ENCODE measurements around the gene RTN4IP1. TPM values are rescaled to one million over a fixed set of nuclear protein-coding genes. Genes with fewer than 3 reads are reported as not detected.
"Not testable (repeated sequence)": the region's sequence is repeated elsewhere in the genome, so short reads cannot be mapped to it uniquely, and the experiment has no call there.

Gene RTN4IP1
- total RNA-seq, 1 donor, result 3.8 TPM

GRCh38 chr6:106629859-106630163, 513 bp upstream of the RTN4IP1 start:
- no peak for DNase-seq (ENCODE audit: low read depth in 2 of 3, low spot score in 2 of 3)

GRCh38 chr6:106628658-106629102, 618 bp downstream of the RTN4IP1 start:
- DNase-seq (ENCODE audit: low read depth in 2 of 3, low spot score in 2 of 3), result no peak

- DNase-seq (ENCODE audit: low read depth in 2 of 3, low spot score in 2 of 3), result not testable (repeated sequence)
These were observed 1.5 kb downstream of the RTN4IP1 start for GRCh38 chr6:106627760-106628159.

GRCh38 chr6:106626485-106626884, 2.8 kb downstream of the RTN4IP1 start:
- no peak for DNase-seq (ENCODE audit: low read depth in 2 of 3, low spot score in 2 of 3)

- no peak for DNase-seq (ENCODE audit: low read depth in 2 of 3, low spot score in 2 of 3)
These were observed 6.3 kb downstream of the RTN4IP1 start for GRCh38 chr6:106623039-106623438.

GRCh38 chr6:106622412-106622811, 6.9 kb downstream of the RTN4IP1 start:
- DNase-seq (ENCODE audit: low read depth in 2 of 3, low spot score in 2 of 3), result no peak

GRCh38 chr6:106620931-106621672, 8.2 kb downstream of the RTN4IP1 start:
- no peak for DNase-seq (ENCODE audit: low read depth in 2 of 3, low spot score in 2 of 3)

GRCh38 chr6:106619223-106619622, 10.1 kb downstream of the RTN4IP1 start:
- DNase-seq (ENCODE audit: low read depth in 2 of 3, low spot score in 2 of 3), result no peak

- DNase-seq (ENCODE audit: low read depth in 2 of 3, low spot score in 2 of 3), result no peak
These were observed 11.0 kb downstream of the RTN4IP1 start for GRCh38 chr6:106618324-106618723.

- no peak for DNase-seq (ENCODE audit: low read depth in 2 of 3, low spot score in 2 of 3)
These were observed 11.4 kb downstream of the RTN4IP1 start for GRCh38 chr6:106617857-106618256.

- DNase-seq (ENCODE audit: low read depth in 2 of 3, low spot score in 2 of 3), result no peak
These were observed 12.0 kb downstream of the RTN4IP1 start for GRCh38 chr6:106617302-106617701.

GRCh38 chr6:106614592-106615257, 14.6 kb downstream of the RTN4IP1 start:
- no peak for DNase-seq (ENCODE audit: low read depth in 2 of 3, low spot score in 2 of 3)

GRCh38 chr6:106614166-106614565, 15.1 kb downstream of the RTN4IP1 start:
- DNase-seq (ENCODE audit: low read depth in 2 of 3, low spot score in 2 of 3), result no peak

- no peak for DNase-seq (ENCODE audit: low read depth in 2 of 3, low spot score in 2 of 3)
These were observed 15.7 kb downstream of the RTN4IP1 start for GRCh38 chr6:106613590-106613989.

GRCh38 chr6:106612671-106613416, 16.5 kb downstream of the RTN4IP1 start:
- DNase-seq (ENCODE audit: low read depth in 2 of 3, low spot score in 2 of 3), result no peak

- DNase-seq (ENCODE audit: low read depth in 2 of 3, low spot score in 2 of 3), result no peak
These were observed 18.3 kb downstream of the RTN4IP1 start for GRCh38 chr6:106611030-106611429.

- peak in 2 of 3 donors; percentile 36 to 45 for DNase-seq (ENCODE audit: low read depth in 2 of 3, low spot score in 2 of 3)
These were observed 19.6 kb downstream of the RTN4IP1 start for GRCh38 chr6:106609699-106610098.

- peak; percentile 16 to 79 (median 56) for DNase-seq (ENCODE audit: low read depth in 2 of 3, low spot score in 2 of 3)
These were observed 21.1 kb downstream of the RTN4IP1 start for GRCh38 chr6:106608080-106608668.

GRCh38 chr6:106600329-106600728, 29.0 kb downstream of the RTN4IP1 start:
- no peak for DNase-seq (ENCODE audit: low read depth in 2 of 3, low spot score in 2 of 3)

- no peak for DNase-seq (ENCODE audit: low read depth in 2 of 3, low spot score in 2 of 3)
These were observed 29.9 kb downstream of the RTN4IP1 start for GRCh38 chr6:106599440-106599839.

GRCh38 chr6:106591111-106591825, 38.0 kb downstream of the RTN4IP1 start:
- DNase-seq (ENCODE audit: low read depth in 2 of 3, low spot score in 2 of 3), result no peak
